A673 (cell line): ENCODE results near the gene PRKACB. TPM values are rescaled to one million over a fixed set of nuclear protein-coding genes. Genes with fewer than 3 reads are reported as not detected.

ENCODE experiments used
- BruUV-seq: library from RNA; stranded (reverse); fragments of 400-500 nt; replicated peaks from 2 replicates; lab custom pipeline; 2021; lab: Mats Ljungman, UMichigan
- CTCF ChIA-PET: fragments of 300-600 bp; sonication (Branson Sonifier 250); formaldehyde crosslinking; loops from one replicate; lab custom pipeline; 2022; ENCODE audit warnings: antibody characterized with exemption; lab: Charles Lee
- POLR2A ChIA-PET: fragments of 300-600 bp; sonication (Branson Sonifier 250); formaldehyde crosslinking; loops from one replicate; lab custom pipeline; 2022; ENCODE audit warnings: antibody characterized with exemption; ENCODE audit not compliant: low non-redundant PET; lab: Charles Lee
- DNase-seq: peaks from one replicate; pipeline ENCODE4 v3.0.0-alpha.2; 2015; ENCODE audit warnings: low spot score
- H3K27ac ChIP-seq: fragments of 200-600 bp; sonication (generic); 2 replicates; pipeline ENCODE4 v1.5.1; 2016; ENCODE audit warnings: mixed run types, low read depth, mild to moderate bottlenecking, mixed read lengths, antibody characterized with exemption, low read length; ENCODE audit not compliant: poor library complexity, severe bottlenecking
- H3K27me3 ChIP-seq: fragments of 200-600 bp; sonication (generic); replicated peaks from 2 replicates; pipeline ENCODE4 v1.6.1; 2017; ENCODE audit warnings: mixed run types, low read depth, mild to moderate bottlenecking, mixed read lengths, antibody characterized with exemption, low read length; ENCODE audit not compliant: insufficient read depth, poor library complexity
- H3K36me3 ChIP-seq: fragments of 200-600 bp; sonication (generic); 2 replicates; pipeline ENCODE4 v1.6.1; 2016; ENCODE audit warnings: mixed run types, mild to moderate bottlenecking, mixed read lengths, antibody characterized with exemption, low read length; ENCODE audit not compliant: insufficient read depth, poor library complexity, severe bottlenecking
- H3K4me1 ChIP-seq: fragments of 200-600 bp; sonication (generic); 2 replicates; pipeline ENCODE4 v1.6.1; 2017; ENCODE audit warnings: mixed run types, mild to moderate bottlenecking, mixed read lengths, antibody characterized with exemption, low read length; ENCODE audit not compliant: insufficient read depth, poor library complexity, severe bottlenecking
- H3K4me3 ChIP-seq: fragments of 200-600 bp; sonication (generic); 2 replicates; pipeline ENCODE4 v1.5.1; 2016; ENCODE audit warnings: low read depth, mixed run types, mild to moderate bottlenecking, mixed read lengths, low read length; ENCODE audit not compliant: poor library complexity, severe bottlenecking
- H3K9me3 ChIP-seq: fragments of 200-600 bp; sonication (generic); 2 replicates; pipeline ENCODE4 v1.6.1; 2016; ENCODE audit warnings: mixed run types, low read depth, mild to moderate bottlenecking, mixed read lengths, antibody characterized with exemption, low read length; ENCODE audit not compliant: poor library complexity, severe bottlenecking
- EZH2 ChIP-seq: fragments of 200-600 bp; sonication (generic); IDR thresholded peaks from 2 replicates; pipeline ENCODE4 v1.6.1; 2017; ENCODE audit warnings: borderline replicate concordance, low read depth, mild to moderate bottlenecking, mixed read lengths, antibody characterized with exemption, low read length; ENCODE audit not compliant: poor library complexity, severe bottlenecking
- intact Hi-C: fragments of 100-400 bp; cut with micrococcal nuclease; formaldehyde crosslinking; loops from one replicate; pipeline ENCODE4 v1.10.0; 2022; ENCODE audit not compliant: unreplicated experiment
- total RNA-seq: library from RNA; stranded (reverse); gene quantifications from 2 replicates; pipeline ENCODE4 v1.2.3, GENCODE V29; 2021
- TF ChIP-seq, protein P1 (sequence below): fragments of 300-800, 200-600 bp; sonication (generic); conservative IDR thresholded peaks from 2 replicates; pipeline ENCODE4 v1.5.1; 2017; ENCODE audit warnings: low read depth, mild to moderate bottlenecking, antibody characterized with exemption, low read length, moderate library complexity, mixed read lengths

The PRKACB gene
- total RNA-seq, 1 experiment from 2014 or later: 39.6 TPM

DNA sequence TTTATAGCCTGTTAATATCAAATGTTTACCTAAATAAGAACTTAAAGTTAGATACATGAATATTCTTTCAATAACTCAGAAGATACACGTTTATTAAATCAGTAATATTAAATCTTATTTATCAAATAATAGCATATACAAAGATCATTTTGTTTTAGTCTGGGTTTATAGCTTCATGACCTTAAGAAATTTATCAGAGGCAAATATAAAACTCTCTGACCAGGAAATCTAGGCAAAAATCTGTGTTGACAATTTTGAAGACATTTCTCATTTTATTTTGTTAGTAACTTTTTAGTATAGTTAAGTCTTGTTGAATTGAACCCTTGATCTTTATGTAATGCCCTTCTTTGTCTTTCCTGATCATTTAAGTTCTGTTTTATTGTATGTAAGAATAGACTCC is 46.4 kb downstream of the PRKACB start:
- intact Hi-C loops: no loop called here
- TF ChIP-seq, protein P1, sequence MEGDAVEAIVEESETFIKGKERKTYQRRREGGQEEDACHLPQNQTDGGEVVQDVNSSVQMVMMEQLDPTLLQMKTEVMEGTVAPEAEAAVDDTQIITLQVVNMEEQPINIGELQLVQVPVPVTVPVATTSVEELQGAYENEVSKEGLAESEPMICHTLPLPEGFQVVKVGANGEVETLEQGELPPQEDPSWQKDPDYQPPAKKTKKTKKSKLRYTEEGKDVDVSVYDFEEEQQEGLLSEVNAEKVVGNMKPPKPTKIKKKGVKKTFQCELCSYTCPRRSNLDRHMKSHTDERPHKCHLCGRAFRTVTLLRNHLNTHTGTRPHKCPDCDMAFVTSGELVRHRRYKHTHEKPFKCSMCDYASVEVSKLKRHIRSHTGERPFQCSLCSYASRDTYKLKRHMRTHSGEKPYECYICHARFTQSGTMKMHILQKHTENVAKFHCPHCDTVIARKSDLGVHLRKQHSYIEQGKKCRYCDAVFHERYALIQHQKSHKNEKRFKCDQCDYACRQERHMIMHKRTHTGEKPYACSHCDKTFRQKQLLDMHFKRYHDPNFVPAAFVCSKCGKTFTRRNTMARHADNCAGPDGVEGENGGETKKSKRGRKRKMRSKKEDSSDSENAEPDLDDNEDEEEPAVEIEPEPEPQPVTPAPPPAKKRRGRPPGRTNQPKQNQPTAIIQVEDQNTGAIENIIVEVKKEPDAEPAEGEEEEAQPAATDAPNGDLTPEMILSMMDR: no peak
- no peak for TF ChIP-seq EZH2
- DNase-seq: no peak
- Histone ChIP-seq H3K4me1 (no peaks in the 10 kb centered on the region), H3K4me3 (no peak overlapping the region), H3K36me3 (peaks cover 8% of the 10 kb centered on the region), H3K27me3 (no peaks in the 10 kb centered on the region), H3K9me3 (peaks cover 11% of the 10 kb centered on the region), H3K27ac (no peak overlapping the region)
- BruUV-seq: no TSS peak
- CTCF ChIA-PET: no interaction called here
- POLR2A ChIA-PET: no interaction called here

DNA sequence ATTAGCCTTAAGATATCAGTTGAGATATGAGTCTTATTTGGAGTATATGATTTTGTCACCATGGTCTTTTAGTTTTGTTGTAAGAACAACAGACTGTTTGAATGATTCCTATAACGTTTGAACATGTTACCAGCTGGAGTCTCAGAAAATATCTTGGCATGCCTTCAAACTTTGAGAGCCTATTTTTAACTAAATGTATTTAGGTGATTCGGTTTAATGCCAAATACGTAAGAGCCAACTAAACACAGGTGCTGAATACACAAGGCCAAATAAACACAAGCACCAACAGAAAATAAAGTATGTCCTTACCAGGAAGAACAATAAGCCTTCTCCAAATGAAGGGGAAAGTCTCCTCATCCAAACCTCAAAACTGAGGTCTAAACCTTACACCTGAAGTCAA is 48.6 kb downstream of the PRKACB start:
- BruUV-seq: no TSS peak
- no peaks in the 10 kb centered on the region for H3K27me3 ChIP-seq
- peaks cover 8% of the 10 kb centered on the region for H3K36me3 ChIP-seq
- no peak for DNase-seq
- H3K9me3 ChIP-seq: peaks cover 11% of the 10 kb centered on the region
- intact Hi-C loops: no loop called here
- POLR2A ChIA-PET: no interaction called here
- no peak for TF ChIP-seq EZH2
- TF ChIP-seq, protein P1: no peak
- H3K4me1 ChIP-seq: no peaks in the 10 kb centered on the region
- CTCF ChIA-PET: no interaction called here
- H3K4me3 ChIP-seq: no peak overlapping the region
- H3K27ac ChIP-seq: no peak overlapping the region

DNA sequence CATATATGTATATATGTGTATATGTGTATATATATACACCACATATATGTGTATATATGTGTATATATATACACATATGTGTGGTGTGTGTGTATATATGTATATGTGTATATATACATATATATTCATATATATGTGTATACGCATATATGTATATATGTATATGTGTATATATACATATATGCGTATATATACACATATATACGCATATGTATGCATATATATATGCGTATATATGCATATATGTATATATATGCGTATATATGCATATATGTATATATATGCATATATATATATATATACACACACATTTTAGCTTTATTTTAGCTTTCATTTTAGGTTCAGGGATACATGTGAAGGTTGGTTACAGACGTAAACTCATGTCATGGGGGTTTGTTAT is 54.8 kb downstream of the PRKACB start:
- no peak for DNase-seq
- H3K4me1 ChIP-seq: no peaks in the 10 kb centered on the region
- H3K9me3 ChIP-seq: no peaks in the 10 kb centered on the region
- H3K36me3 ChIP-seq: peaks cover 3% of the 10 kb centered on the region
- POLR2A ChIA-PET: no interaction called here
- BruUV-seq: no TSS peak
- no peak overlapping the region for H3K27ac ChIP-seq
- no peak overlapping the region for H3K4me3 ChIP-seq
- no peaks in the 10 kb centered on the region for H3K27me3 ChIP-seq
- no peak for TF ChIP-seq EZH2
- TF ChIP-seq, protein P1: no peak
- intact Hi-C loops: no loop called here
- CTCF ChIA-PET: no interaction called here
